SKM-1 (cell line): ENCODE results near the gene WDR43.

Experiments used
- DNase-seq: peaks from one replicate; lab custom pipeline; 2025; ENCODE audit not compliant: unreplicated experiment; lab: John Stamatoyannopoulos, UW

Gene WDR43

GRCh38 chr2:28993206-28993960 lies 98.9 kb downstream of the WDR43 start:
- no peak for DNase-seq

- DNase-seq, result no peak
These were observed 99.6 kb downstream of the WDR43 start for GRCh38 chr2:28994074-28994473.

GRCh38 chr2:28994679-28995078 lies 100.2 kb downstream of the WDR43 start:
- no peak for DNase-seq

GRCh38 chr2:28995765-28996750 lies 101.6 kb downstream of the WDR43 start:
- no peak for DNase-seq

GRCh38 chr2:28997237-28997846 lies 102.9 kb downstream of the WDR43 start:
- DNase-seq, result no peak
